Measurements from ENCODE around the gene PRSS37. TPM values are rescaled to one million over a fixed set of nuclear protein-coding genes. Genes with fewer than 3 reads are reported as not detected.

PRSS37 gene
- total RNA-seq, 1 donor from 2014 or later, result not detected

DNA sequence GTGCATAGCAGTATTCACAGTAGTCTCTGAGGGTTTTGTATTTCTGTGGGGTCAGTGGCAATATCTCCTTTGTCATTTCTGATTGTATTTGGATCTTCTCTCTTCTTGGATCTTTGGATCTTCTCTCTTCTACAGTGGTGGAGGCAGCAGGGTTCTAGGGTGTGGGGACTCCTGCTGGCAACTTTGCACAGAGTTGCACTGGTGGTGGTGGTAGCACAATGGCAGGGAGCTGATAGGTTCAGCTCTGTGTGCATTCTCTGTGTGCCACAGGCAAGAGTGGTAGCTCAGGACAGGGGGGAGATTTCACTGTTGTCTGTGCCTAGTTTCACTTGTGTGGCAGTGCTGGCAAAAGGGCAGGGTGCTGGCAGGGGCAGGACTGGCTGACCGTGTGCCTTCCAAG lies 35.1 kb upstream of the PRSS37 start:
- H3K36me3 Mint-ChIP-seq (ENCODE audit: unreplicated experiment), result no peaks in the 10 kb centered on the region
- no peak overlapping the region for H3K4me3 Mint-ChIP-seq (ENCODE audit: unreplicated experiment)
- no peak overlapping the region for H3K27ac Mint-ChIP-seq (ENCODE audit: unreplicated experiment)
- TF ChIP-seq, protein P1, sequence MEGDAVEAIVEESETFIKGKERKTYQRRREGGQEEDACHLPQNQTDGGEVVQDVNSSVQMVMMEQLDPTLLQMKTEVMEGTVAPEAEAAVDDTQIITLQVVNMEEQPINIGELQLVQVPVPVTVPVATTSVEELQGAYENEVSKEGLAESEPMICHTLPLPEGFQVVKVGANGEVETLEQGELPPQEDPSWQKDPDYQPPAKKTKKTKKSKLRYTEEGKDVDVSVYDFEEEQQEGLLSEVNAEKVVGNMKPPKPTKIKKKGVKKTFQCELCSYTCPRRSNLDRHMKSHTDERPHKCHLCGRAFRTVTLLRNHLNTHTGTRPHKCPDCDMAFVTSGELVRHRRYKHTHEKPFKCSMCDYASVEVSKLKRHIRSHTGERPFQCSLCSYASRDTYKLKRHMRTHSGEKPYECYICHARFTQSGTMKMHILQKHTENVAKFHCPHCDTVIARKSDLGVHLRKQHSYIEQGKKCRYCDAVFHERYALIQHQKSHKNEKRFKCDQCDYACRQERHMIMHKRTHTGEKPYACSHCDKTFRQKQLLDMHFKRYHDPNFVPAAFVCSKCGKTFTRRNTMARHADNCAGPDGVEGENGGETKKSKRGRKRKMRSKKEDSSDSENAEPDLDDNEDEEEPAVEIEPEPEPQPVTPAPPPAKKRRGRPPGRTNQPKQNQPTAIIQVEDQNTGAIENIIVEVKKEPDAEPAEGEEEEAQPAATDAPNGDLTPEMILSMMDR (IDR thresholded peaks at IDR 0.05), result no peak
- H3K4me1 Mint-ChIP-seq (ENCODE audit: unreplicated experiment), result no peaks in the 10 kb centered on the region
- DNase-seq (ENCODE audit: extremely low spot score, unreplicated experiment), result no peak
- no peaks in the 10 kb centered on the region for H3K9me3 Mint-ChIP-seq (ENCODE audit: unreplicated experiment)
- no peaks in the 10 kb centered on the region for H3K27me3 Mint-ChIP-seq (ENCODE audit: unreplicated experiment)

DNA sequence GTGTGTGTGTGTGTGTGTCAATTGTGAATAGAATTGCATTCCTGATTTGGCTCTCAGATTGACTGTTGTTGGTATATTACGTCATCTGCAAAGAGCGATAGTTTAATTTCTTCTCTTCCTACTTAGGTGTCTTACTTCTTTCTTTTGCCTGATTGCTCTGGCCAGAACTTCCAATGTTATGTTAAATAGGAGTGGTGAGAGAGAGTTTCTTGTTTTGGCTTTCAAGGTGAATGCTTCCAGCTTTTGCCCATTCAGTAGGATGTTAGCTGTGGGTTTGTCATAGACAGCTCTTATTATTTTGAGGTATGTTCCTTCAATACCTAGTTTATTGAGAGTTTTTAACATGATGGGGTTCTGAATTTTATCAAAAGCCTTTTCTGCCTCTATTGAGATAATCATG lies 34.2 kb upstream of the PRSS37 start:
- Mint-ChIP-seq H3K4me3 (ENCODE audit: unreplicated experiment) (no peak overlapping the region), H3K36me3 (ENCODE audit: unreplicated experiment) (no peaks in the 10 kb centered on the region), H3K27me3 (ENCODE audit: unreplicated experiment) (no peaks in the 10 kb centered on the region), H3K9me3 (ENCODE audit: unreplicated experiment) (no peaks in the 10 kb centered on the region), H3K4me1 (ENCODE audit: unreplicated experiment) (no peaks in the 10 kb centered on the region), H3K27ac (ENCODE audit: unreplicated experiment) (no peak overlapping the region)
- no peak for DNase-seq (ENCODE audit: extremely low spot score, unreplicated experiment)
- TF ChIP-seq, protein P1 (IDR thresholded peaks at IDR 0.05), result no peak

DNA sequence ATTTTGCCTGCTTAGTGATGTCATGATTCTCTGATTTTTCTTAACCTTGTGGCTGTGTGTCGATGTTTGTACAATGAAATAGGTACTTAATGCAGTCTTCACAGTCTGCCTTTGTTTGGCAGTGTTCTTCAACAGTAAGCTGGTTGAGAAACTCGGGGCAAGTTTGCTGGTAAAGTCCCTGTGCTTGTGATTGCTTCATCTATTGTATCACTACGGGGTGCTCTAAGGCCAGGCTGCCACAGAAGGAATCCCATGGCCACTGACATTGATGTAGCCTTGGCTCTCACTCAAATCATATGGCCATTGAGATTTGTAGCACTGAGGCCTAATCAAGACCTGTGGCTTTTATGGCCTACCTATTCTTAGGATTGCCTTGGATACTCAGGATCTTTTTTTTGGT lies 33.5 kb upstream of the PRSS37 start:
- no peaks in the 10 kb centered on the region for H3K4me1 Mint-ChIP-seq (ENCODE audit: unreplicated experiment)
- H3K36me3 Mint-ChIP-seq (ENCODE audit: unreplicated experiment), result no peaks in the 10 kb centered on the region
- H3K27ac Mint-ChIP-seq (ENCODE audit: unreplicated experiment), result no peak overlapping the region
- TF ChIP-seq, protein P1 (IDR thresholded peaks at IDR 0.05), result no peak
- H3K4me3 Mint-ChIP-seq (ENCODE audit: unreplicated experiment), result no peak overlapping the region
- no peaks in the 10 kb centered on the region for H3K9me3 Mint-ChIP-seq (ENCODE audit: unreplicated experiment)
- no peak for DNase-seq (ENCODE audit: extremely low spot score, unreplicated experiment)
- H3K27me3 Mint-ChIP-seq (ENCODE audit: unreplicated experiment), result no peaks in the 10 kb centered on the region

DNA sequence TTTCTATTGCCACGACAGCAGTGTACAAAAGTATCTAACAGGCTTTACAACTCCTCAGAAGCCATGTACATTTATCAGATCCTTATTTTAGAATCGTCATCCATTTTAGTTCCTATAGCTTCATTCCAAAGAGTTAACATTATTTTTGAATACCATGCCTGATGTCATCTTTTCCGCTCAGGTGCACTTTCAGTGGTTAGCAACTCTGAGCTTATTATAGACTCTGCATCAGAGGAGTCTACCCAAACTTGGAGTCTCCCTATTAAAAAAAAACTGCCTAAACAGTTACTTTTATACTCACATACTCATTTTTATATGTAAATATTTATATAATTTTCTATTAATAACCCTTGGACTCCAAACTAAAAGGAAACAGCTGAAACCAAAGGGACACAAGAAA lies 31.6 kb upstream of the PRSS37 start:
- TF ChIP-seq, protein P1 (IDR thresholded peaks at IDR 0.05), result no peak
- H3K36me3 Mint-ChIP-seq (ENCODE audit: unreplicated experiment), result no peaks in the 10 kb centered on the region
- no peak overlapping the region for H3K4me3 Mint-ChIP-seq (ENCODE audit: unreplicated experiment)

DNA sequence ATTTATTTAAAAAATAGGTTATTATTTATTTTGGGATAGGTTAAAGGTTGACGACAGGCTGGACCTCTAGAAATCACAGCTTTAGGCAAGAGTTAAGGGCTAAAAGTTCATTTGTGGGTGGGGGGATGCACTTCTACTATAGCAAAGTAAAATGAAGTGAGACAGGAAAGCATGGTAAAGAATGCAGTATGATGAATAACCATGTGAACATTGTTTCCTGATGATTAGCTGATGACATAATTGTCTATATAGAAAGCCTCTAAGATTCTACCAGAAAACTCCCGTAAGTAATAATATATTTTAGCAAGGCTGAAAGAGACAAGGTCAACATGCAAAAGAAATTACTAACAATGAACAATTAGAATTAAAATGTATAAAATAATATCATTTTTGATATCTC lies 25.7 kb upstream of the PRSS37 start:
- Mint-ChIP-seq H3K36me3 (ENCODE audit: unreplicated experiment) (no peaks in the 10 kb centered on the region), H3K27me3 (ENCODE audit: unreplicated experiment) (no peaks in the 10 kb centered on the region), H3K4me3 (ENCODE audit: unreplicated experiment) (no peak overlapping the region), H3K27ac (ENCODE audit: unreplicated experiment) (no peak overlapping the region), H3K9me3 (ENCODE audit: unreplicated experiment) (peaks cover 3% of the 10 kb centered on the region), H3K4me1 (ENCODE audit: unreplicated experiment) (no peaks in the 10 kb centered on the region)
- TF ChIP-seq, protein P1 (IDR thresholded peaks at IDR 0.05), result no peak
- no peak for DNase-seq (ENCODE audit: extremely low spot score, unreplicated experiment)

More for the DNA sequence above, 31.6 kb upstream of the PRSS37 start:
- no peak for DNase-seq (ENCODE audit: extremely low spot score, unreplicated experiment)
- H3K9me3 Mint-ChIP-seq (ENCODE audit: unreplicated experiment), result peaks cover 3% of the 10 kb centered on the region
- no peaks in the 10 kb centered on the region for H3K4me1 Mint-ChIP-seq (ENCODE audit: unreplicated experiment)
- H3K27ac Mint-ChIP-seq (ENCODE audit: unreplicated experiment), result no peak overlapping the region
- H3K27me3 Mint-ChIP-seq (ENCODE audit: unreplicated experiment), result no peaks in the 10 kb centered on the region
